HG03457 (cell line): ENCODE data around the gene ERBB3.
"Not testable (repeated sequence)": the region's sequence is repeated elsewhere in the genome, so short reads cannot be mapped to it uniquely, and the experiment has no call there.

Experiments used
- ATAC-seq: cut with Tn5 transposase; IDR thresholded peaks from one replicate; pipeline ENCODE4 v1.9.1; 2021; ENCODE audit warnings: moderate number of reproducible peaks; ENCODE audit not compliant: unreplicated experiment

ERBB3 gene

GRCh38 chr12:56110571-56110970 is 30.6 kb downstream of the ERBB3 start:
- no peak for ATAC-seq

DNA sequence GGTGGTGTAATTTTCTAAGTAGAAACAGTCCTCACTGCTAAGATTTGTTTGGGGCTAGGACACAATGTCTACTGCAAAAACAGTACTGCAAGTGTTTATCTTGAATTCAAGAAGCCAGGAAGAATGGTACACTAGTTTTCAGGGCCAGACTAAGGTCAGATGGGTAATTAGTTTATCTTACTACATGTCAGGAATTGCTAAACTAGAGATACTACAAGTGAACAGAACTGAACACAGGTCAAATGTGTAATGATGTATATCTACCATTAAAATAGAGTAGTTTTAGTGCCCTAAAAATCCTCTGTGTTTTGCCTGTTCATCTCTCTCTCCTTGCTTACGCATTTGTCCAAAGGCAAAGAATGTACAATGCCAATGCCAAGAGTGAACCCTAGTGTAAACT is 34.1 kb downstream of the ERBB3 start:
- no peak for ATAC-seq

- no peak for ATAC-seq
Observed at GRCh38 chr12:56115329-56115728, 35.4 kb downstream of the ERBB3 start.

DNA sequence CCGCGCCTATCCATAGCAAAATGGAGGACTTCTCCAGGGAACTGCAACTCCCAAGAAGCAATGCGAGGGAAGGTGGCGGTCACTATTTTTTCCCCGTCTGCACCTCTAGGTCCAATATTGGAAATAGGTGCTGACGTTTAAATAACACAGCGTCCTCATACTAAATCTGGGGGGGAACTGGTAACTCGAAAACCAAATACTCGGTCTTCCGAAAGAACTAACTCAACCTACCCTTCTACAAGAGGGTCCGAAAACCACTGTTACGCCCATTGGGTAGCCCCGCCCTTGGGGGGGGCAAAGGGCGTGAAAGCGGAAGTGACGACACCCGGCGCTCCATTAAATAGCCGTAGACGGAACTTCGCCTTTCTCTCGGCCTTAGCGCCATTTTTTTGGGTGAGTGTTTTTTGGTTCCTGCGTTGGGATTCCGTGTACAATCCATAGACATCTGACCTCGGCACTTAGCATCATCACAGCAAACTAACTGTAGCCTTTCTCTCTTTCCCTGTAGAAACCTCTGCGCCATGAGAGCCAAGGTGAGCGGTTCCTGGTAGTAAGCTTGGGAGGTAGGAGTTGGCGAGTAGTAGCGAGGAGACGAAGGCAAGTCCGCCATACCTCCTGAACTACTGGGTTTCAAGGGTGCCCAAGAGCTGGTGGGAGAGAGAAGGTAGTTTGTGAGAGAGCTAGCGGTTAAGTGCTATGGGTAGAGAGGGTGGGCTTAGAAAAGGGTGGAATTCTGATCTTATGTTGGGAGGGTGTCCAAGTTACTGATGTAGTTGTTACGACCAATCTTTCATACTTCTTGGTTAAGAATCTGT is 36.5 kb downstream of the ERBB3 start, which contains the start of gene RPL41:
RPL41 (plus strand) TSS at position 367 of the 815 bp plus-strand sequence.
- peak; percentile 35 for ATAC-seq

- ATAC-seq, result not testable (repeated sequence)
Observed at GRCh38 chr12:56117082-56117706, 37.2 kb downstream of the ERBB3 start.

- ATAC-seq, result peak; percentile 67
Observed at GRCh38 chr12:56117778-56118687, 38.1 kb downstream of the ERBB3 start, which contains the start of gene ZC3H10. Gene ZC3H10, plus strand, starts transcription at chr12:56118266. Its CDS starts 2,297 bp downstream, at chr12:56120563.

DNA sequence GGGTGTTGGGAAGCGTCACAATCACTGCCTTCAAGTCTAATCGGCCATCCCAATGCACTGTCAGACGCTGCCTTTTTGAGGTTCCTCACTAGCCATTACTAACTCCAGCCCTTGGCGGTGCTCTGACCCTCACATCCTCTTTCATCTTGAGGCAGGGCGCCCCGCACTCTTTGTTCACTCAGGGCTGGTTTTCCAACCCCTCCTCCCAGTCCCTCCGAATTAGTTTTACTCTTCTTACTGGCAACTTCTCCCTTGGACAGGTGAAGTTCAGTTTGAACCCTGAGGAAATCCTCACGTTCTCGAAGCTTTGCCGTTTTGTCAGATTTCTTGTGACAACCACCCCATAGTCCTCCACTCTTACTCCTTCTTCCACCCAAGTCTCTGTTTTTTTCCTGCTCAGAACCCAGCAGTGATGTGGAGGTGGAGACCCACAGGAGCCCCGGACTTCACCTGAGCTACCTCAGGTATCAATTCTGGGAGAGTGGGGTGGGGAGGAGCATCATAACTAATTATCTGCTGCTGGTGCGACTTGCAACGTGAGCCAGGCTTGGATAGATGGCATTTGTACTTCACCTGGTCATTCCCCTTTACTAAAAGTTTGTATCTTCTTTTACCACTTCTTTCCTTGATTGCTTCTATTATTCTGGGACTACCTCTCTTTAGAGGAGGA is 38.9 kb downstream of the ERBB3 start:
- ATAC-seq, result no peak

- no peak for ATAC-seq
Observed at GRCh38 chr12:56119361-56119796, 39.4 kb downstream of the ERBB3 start.

- no peak for ATAC-seq
Observed at GRCh38 chr12:56120158-56120846, 40.3 kb downstream of the ERBB3 start.

GRCh38 chr12:56121204-56121870 is 41.4 kb downstream of the ERBB3 start:
- no peak for ATAC-seq

- no peak for ATAC-seq
Observed at GRCh38 chr12:56122637-56123036, 42.7 kb downstream of the ERBB3 start.

DNA sequence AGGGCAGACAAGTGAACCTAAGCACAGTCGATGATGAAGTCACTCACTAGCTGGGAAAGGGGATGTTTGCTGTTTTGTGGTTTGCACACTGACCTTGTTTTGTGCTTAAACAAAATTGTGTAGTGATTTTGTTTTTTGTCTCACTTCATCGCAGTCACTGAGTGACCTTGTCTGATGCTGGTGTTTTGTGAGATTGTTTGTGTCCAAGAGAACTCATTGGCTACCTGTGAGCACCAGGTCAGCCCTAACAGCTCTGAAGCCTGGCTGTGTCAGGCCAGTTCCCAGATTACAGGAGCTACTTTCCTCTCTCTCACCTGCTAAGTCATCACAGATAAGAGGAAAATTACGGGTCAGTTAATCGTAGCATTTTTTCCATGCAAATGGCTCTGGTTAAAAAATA is 44.2 kb downstream of the ERBB3 start:
- no peak for ATAC-seq

GRCh38 chr12:56126732-56127239 is 46.8 kb downstream of the ERBB3 start:
- ATAC-seq, result no peak

GRCh38 chr12:56127485-56127887 is 47.5 kb downstream of the ERBB3 start:
- ATAC-seq, result no peak

DNA sequence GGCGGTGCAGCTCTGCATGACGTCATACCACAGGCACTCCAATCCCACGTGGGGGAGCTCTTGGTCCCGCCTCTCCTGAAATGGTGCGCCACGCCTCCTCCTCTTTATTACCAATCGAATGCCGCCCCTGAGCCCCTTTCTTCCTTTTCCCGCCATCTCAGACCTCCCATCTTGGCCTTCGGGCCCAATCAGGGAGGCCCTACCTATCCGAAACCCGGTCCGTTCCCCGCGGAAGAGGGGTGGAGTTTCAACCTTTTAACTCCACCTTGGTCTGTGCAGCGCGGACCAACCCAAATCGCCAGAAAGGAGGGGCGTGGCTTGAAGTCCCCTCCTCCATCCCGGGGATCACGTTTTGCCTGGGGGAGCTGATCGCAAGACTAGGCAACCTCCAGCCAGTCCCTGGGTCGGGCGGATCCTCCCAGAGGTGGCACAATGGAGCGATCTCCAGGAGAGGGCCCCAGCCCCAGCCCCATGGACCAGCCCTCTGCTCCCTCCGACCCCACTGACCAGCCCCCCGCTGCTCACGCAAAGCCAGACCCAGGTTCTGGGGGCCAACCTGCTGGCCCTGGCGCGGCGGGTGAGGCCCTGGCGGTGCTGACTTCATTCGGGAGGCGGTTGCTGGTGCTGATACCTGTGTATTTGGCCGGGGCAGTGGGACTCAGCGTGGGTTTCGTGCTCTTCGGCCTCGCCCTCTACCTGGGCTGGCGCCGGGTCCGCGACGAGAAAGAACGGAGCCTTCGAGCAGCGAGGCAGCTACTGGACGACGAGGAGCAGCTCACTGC is 48.1 kb downstream of the ERBB3 start, which contains the start of gene ESYT1:
ESYT1 (plus strand) TSS at position 380 of the 782 bp plus-strand sequence; CDS start at position 433, 53 bp downstream.
- ATAC-seq, result peak; percentile 78

DNA sequence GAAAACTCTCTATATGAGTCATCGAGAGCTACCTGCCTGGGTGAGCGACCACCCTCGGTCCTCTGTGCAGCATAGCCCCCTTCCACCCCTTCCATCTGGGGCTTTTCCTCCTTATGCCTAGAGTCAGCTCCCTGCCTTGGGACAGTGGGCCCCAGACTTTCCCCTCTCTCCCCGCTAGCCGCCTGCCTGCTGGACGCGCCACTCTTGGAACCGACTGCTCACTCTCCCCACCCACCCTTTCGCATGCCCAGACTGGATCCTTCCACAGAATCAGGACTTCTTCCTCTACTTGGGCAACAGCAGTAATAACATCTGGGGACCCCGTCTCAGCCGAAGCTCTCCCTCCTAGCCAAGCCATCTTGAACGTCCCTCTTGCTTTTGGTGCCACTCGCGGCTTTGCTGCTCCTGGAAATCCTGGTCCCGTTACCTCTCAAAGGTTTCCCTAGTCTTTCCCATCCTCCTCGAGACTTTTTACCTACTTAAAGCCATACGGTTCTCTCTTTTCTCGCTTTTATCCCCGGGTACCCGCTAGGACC is 48.8 kb downstream of the ERBB3 start:
- peak; percentile 1 for ATAC-seq

- ATAC-seq, result peak; percentile 22
Observed at GRCh38 chr12:56129206-56129941, 49.4 kb downstream of the ERBB3 start.
